Esophagus squamous epithelium (tissue), 5 donors: ENCODE measurements around the gene FBXO38. TPM values are rescaled to one million over a fixed set of nuclear protein-coding genes. Genes with fewer than 3 reads are reported as not detected.
A peak's percentile ranks its signal among the peaks of the same experiment; 100 is the strongest.

Experiments used
- DNase-seq: peaks from one replicate; lab custom pipeline; 2025; lab: John Stamatoyannopoulos, UW
- H3K27ac ChIP-seq, 4 donors: fragments of 200-600 bp; sonication (generic); one replicate each; pipeline ENCODE4 v1.5.1; 2016 to 2019; ENCODE audit warnings: mild to moderate bottlenecking in 1 of 4
- H3K27me3 ChIP-seq, 4 donors: fragments of 200-600 bp; sonication (generic); 1 replicate in 3 of 4; 2 replicates in 1 of 4; pipeline versions ENCODE4 v1.5.1 to v1.6.0; 2017 to 2021; ENCODE audit warnings: antibody characterized with exemption in 1 of 4
- H3K36me3 ChIP-seq, 3 donors: fragments of 200-600 bp; sonication (generic); one replicate each; pipeline ENCODE4 v1.5.1; 2016 to 2019
- H3K4me1 ChIP-seq, 3 donors: fragments of 200-600 bp; sonication (generic); one replicate each; pipeline ENCODE4 v1.5.1; 2017 to 2019
- H3K4me3 ChIP-seq, 4 donors: fragments of 200-600 bp; sonication (generic); 1 replicate in 3 of 4; 2 replicates in 1 of 4; pipeline ENCODE4 v1.5.1; 2016 to 2019; ENCODE audit warnings: mild to moderate bottlenecking in 2 of 4, moderate library complexity in 1 of 4
- H3K9me3 ChIP-seq, 3 donors: fragments of 200-600 bp; sonication (generic); one replicate each; pipeline ENCODE4 v1.5.1; 2016 to 2019
- CTCF ChIP-seq, 6 experiments: fragments of 450-650 bp in 4 of 6; fragments of 200-600 bp in 2 of 6; sonication (generic) in 2 of 6; IDR thresholded peaks; one replicate each; pipeline ENCODE4 v1.5.1; 2016 to 2019; ENCODE audit warnings: antibody characterized with exemption in 6 of 6, mild to moderate bottlenecking in 4 of 6, moderate library complexity in 4 of 6
- POLR2A ChIP-seq, 4 donors: fragments of 450-650 bp; IDR thresholded peaks; one replicate each; pipeline ENCODE4 v1.6.1; 2017; ENCODE audit warnings: antibody characterized with exemption in 4 of 4, mild to moderate bottlenecking in 4 of 4, moderate library complexity in 3 of 4
- WGBS, 2 donors: methylation state at CpG; one replicate each; pipeline ENCODE4 v1.1.5; 2018; 5-methylcytosine and 5-hydroxymethylcytosine counted together
- intact Hi-C: fragments of 100-400 bp; cut with DNase I; formaldehyde crosslinking; loops from one replicate; pipeline ENCODE4 v1.15.0; 2022
- total RNA-seq, 4 donors: library from RNA; depleted of rRNA; stranded (reverse); fragments of >200 nt; gene quantifications; one replicate each; pipeline ENCODE4 v1.1.0, GENCODE V29; 2016
- donor health status: DM: yes; HTN: yes; CAD: no.

FBXO38 gene
- total RNA-seq, 4 donors from 2014 or later, result 15.0 to 42.0 (median 32.1) TPM

GRCh38 chr5:148342371-148343045 is 41.2 kb upstream of the FBXO38 start:
- peak overlapping the region in 3 of 4 donors; percentile 84 to 92 (median 85) for H3K27ac ChIP-seq

GRCh38 chr5:148343046-148343407 is 40.7 kb upstream of the FBXO38 start:
- Histone ChIP-seq H3K4me3 (no peak overlapping the region), H3K27ac (peak overlapping the region; percentile 68 to 92 (median 84)), H3K9me3 (no peaks in the 10 kb centered on the region), H3K4me1 (peaks cover 0 to 47% (median 0%) of the 10 kb centered on the region in 3 donors), H3K36me3 (no peaks in the 10 kb centered on the region), H3K27me3 (no peaks in the 10 kb centered on the region)
- intact Hi-C loops, result no loop called here
- TF ChIP-seq CTCF (IDR thresholded peaks at IDR 0.05) (no peak), POLR2A (IDR thresholded peaks at IDR 0.05) (no peak)
- 39 to 56% methylated on average over 2 of the region's 2 CpGs for WGBS, 2 donors
- DNase-seq, result no peak

More at GRCh38 chr5:148342371-148343045, 41.2 kb upstream of the FBXO38 start:
- Histone ChIP-seq H3K9me3 (no peaks in the 10 kb centered on the region), H3K27me3 (no peaks in the 10 kb centered on the region), H3K4me3 (no peak overlapping the region), H3K4me1 (peaks cover 0 to 46% (median 0%) of the 10 kb centered on the region in 3 donors), H3K36me3 (no peaks in the 10 kb centered on the region)
- intact Hi-C loops, result no loop called here
- whole genome bisulfite sequencing, 2 donors, result 79 to 89% methylated on average over 2 of the region's 2 CpGs
- no peak for TF ChIP-seq POLR2A (IDR thresholded peaks at IDR 0.05)
- DNase-seq, result no peak

GRCh38 chr5:148343603-148344487 is 39.9 kb upstream of the FBXO38 start:
- H3K27ac ChIP-seq, result peak overlapping the region; percentile 68 to 92 (median 84)
- no peak overlapping the region for H3K4me3 ChIP-seq
- no peaks in the 10 kb centered on the region for H3K9me3 ChIP-seq
- TF ChIP-seq POLR2A (IDR thresholded peaks at IDR 0.05), result no peak
- no peak for TF ChIP-seq CTCF (IDR thresholded peaks at IDR 0.05)
- WGBS, 2 donors, result 65% methylated on average over 7 of the region's 7 CpGs
- intact Hi-C loops, result no loop called here
- H3K27me3 ChIP-seq, result no peaks in the 10 kb centered on the region
- H3K4me1 ChIP-seq, result peaks cover 0 to 51% (median 0%) of the 10 kb centered on the region in 3 donors
- DNase-seq, result no peak
- H3K36me3 ChIP-seq, result no peaks in the 10 kb centered on the region

- no peaks in the 10 kb centered on the region for H3K9me3 ChIP-seq
- H3K27me3 ChIP-seq, result no peaks in the 10 kb centered on the region
- H3K4me3 ChIP-seq, result no peak overlapping the region
- intact Hi-C loops, result no loop called here
- DNase-seq, result no peak
- H3K36me3 ChIP-seq, result no peaks in the 10 kb centered on the region
- H3K4me1 ChIP-seq, result peaks cover 0 to 52% (median 0%) of the 10 kb centered on the region in 3 donors
- TF ChIP-seq CTCF (IDR thresholded peaks at IDR 0.05) (no peak), POLR2A (IDR thresholded peaks at IDR 0.05) (no peak)
- 29 to 38% methylated on average over 1 of the region's 1 CpG for whole genome bisulfite sequencing, 2 donors
- H3K27ac ChIP-seq, result peak overlapping the region in 3 of 4 donors; percentile 26 to 70 (median 49)
Measured at GRCh38 chr5:148347706-148348105, 36.1 kb upstream of the FBXO38 start.

- DNase-seq, result no peak
- intact Hi-C loops, result no loop called here
- no peaks in the 10 kb centered on the region for H3K9me3 ChIP-seq
- H3K36me3 ChIP-seq, result no peaks in the 10 kb centered on the region
- TF ChIP-seq CTCF (IDR thresholded peaks at IDR 0.05), result no peak
- TF ChIP-seq POLR2A (IDR thresholded peaks at IDR 0.05), result no peak
- 89% methylated on average over 1 of the region's 1 CpG for WGBS, 2 donors
- no peaks in the 10 kb centered on the region for H3K27me3 ChIP-seq
- peaks cover 0 to 28% (median 0%) of the 10 kb centered on the region in 3 donors for H3K4me1 ChIP-seq
- no peak overlapping the region for H3K4me3 ChIP-seq
- no peak overlapping the region for H3K27ac ChIP-seq
Measured at GRCh38 chr5:148352696-148353095, 31.1 kb upstream of the FBXO38 start.
